ENCODE data around the gene FOXD1.

DNA sequence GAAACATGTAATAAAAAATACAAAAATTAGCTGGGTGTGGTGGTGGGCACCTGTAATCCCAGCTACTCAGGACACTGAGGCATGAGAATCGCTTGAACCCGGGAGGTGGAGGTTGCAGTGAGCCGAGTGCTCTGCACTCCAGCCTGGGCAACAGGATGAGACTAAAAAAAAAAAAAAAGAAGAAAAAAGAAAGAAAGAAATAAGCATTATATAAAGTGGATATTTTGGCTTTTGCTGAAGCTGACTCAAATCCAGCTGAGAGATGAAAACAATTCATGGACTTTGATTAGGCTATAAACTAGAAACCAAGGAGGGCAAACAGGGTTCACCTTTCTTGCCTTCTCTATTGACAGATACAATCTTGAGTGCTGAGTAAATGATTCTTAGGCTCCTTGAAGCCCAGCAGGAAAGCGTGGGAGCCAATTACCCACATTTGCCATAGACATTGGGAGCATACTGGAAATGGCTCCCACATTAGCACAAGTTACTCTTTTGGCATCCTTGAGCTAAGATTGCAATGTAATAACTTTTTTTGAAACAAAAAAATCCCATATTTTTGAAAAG is 47.3 kb upstream of the FOXD1 start:
- TF ChIP-seq, protein P1, sequence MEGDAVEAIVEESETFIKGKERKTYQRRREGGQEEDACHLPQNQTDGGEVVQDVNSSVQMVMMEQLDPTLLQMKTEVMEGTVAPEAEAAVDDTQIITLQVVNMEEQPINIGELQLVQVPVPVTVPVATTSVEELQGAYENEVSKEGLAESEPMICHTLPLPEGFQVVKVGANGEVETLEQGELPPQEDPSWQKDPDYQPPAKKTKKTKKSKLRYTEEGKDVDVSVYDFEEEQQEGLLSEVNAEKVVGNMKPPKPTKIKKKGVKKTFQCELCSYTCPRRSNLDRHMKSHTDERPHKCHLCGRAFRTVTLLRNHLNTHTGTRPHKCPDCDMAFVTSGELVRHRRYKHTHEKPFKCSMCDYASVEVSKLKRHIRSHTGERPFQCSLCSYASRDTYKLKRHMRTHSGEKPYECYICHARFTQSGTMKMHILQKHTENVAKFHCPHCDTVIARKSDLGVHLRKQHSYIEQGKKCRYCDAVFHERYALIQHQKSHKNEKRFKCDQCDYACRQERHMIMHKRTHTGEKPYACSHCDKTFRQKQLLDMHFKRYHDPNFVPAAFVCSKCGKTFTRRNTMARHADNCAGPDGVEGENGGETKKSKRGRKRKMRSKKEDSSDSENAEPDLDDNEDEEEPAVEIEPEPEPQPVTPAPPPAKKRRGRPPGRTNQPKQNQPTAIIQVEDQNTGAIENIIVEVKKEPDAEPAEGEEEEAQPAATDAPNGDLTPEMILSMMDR (IDR thresholded peaks at IDR 0.05) = no peak
- TF ChIP-seq ZFX (IDR thresholded peaks at IDR 0.05; ENCODE audit: borderline replicate concordance) = no peak
